T1000 (cell line): ENCODE results near the gene IFNA2.
"Not testable (repeated sequence)": the region's sequence is repeated elsewhere in the genome, so short reads cannot be mapped to it uniquely, and the experiment has no call there.

Experiments used
- DNase-seq: peaks from one replicate; lab custom pipeline; 2025; ENCODE audit warnings: mixed read lengths; lab: John Stamatoyannopoulos, UW

The IFNA2 gene

GRCh38 chr9:21381448-21382339 is 3.5 kb downstream of the IFNA2 start:
- no peak for DNase-seq

- DNase-seq, result not testable (repeated sequence)
Observed at GRCh38 chr9:21371467-21371866, 13.7 kb downstream of the IFNA2 start.

GRCh38 chr9:21367957-21368356 is 17.2 kb downstream of the IFNA2 start, which contains the start of gene IFNA13:
Gene IFNA13 (minus strand): TSS chr9:21368057. CDS start chr9:21368010, 47 bp downstream.
- no peak for DNase-seq

- DNase-seq, result not testable (repeated sequence)
Observed at GRCh38 chr9:21367169-21367568, 18.0 kb downstream of the IFNA2 start.

GRCh38 chr9:21362287-21362686 is 22.9 kb downstream of the IFNA2 start:
- no peak for DNase-seq

GRCh38 chr9:21357479-21358460 is 27.4 kb downstream of the IFNA2 start:
- no peak for DNase-seq

- no peak for DNase-seq
Observed at GRCh38 chr9:21350787-21351186, 34.4 kb downstream of the IFNA2 start, which contains the start of gene IFNA6. Gene IFNA6 (minus strand): TSS chr9:21350887. CDS start chr9:21350887, 0 bp downstream.

GRCh38 chr9:21348430-21348970 is 36.7 kb downstream of the IFNA2 start:
- no peak for DNase-seq

GRCh38 chr9:21340735-21341134 is 44.5 kb downstream of the IFNA2 start:
- DNase-seq, result no peak

GRCh38 chr9:21336457-21336856 is 48.7 kb downstream of the IFNA2 start:
- DNase-seq, result no peak

GRCh38 chr9:21334701-21335632 is 50.2 kb downstream of the IFNA2 start, which contains the start of gene KLHL9:
Gene KLHL9 (minus strand): TSS chr9:21335404. CDS start chr9:21334859, 545 bp downstream.
- DNase-seq, result peak; percentile 63
